Bronchial epithelial cell (primary cell): ENCODE data around the gene MRPS27. TPM values are rescaled to one million over a fixed set of nuclear protein-coding genes. Genes with fewer than 3 reads are reported as not detected.

Source experiments
- DNase-seq: peaks from one replicate; pipeline ENCODE4 v3.0.0-alpha.2; 2010; ENCODE audit warnings: low read depth
- FAIRE-seq: peaks from 2 replicates; lab custom pipeline; 2011; peaks lifted over from hg19 to GRCh38; lab: Jason Lieb, UNC
- H3K27me3 ChIP-seq: 2 replicates; pipeline ENCODE4 v1.5.1; 2011; ENCODE audit warnings: low read length; ENCODE audit not compliant: control insufficient read depth, insufficient read depth
- H3K36me3 ChIP-seq: 2 replicates; pipeline ENCODE4 v1.5.1; 2011; ENCODE audit warnings: low read length; ENCODE audit not compliant: control insufficient read depth, insufficient read depth
- H3K4me3 ChIP-seq: 2 replicates; pipeline ENCODE4 v1.5.1; 2011; ENCODE audit warnings: mild to moderate bottlenecking, low read depth, low read length, control low read depth
- total RNA-seq: library from RNA; depleted of rRNA; stranded (reverse); fragments of >200 nt; gene quantifications from 2 replicates; pipeline ENCODE4 v1.2.1, GENCODE V29; 2014
- TF ChIP-seq, protein P1 (sequence below): IDR thresholded peaks from 2 replicates; pipeline ENCODE4 v1.5.1; 2011; ENCODE audit warnings: mild to moderate bottlenecking, moderate library complexity, low read length, control low read depth, inconsistent platforms; ENCODE audit not compliant: insufficient read depth, severe bottlenecking

MRPS27 gene
- total RNA-seq, 1 donor from 2014 or later = 53.4 TPM

DNA sequence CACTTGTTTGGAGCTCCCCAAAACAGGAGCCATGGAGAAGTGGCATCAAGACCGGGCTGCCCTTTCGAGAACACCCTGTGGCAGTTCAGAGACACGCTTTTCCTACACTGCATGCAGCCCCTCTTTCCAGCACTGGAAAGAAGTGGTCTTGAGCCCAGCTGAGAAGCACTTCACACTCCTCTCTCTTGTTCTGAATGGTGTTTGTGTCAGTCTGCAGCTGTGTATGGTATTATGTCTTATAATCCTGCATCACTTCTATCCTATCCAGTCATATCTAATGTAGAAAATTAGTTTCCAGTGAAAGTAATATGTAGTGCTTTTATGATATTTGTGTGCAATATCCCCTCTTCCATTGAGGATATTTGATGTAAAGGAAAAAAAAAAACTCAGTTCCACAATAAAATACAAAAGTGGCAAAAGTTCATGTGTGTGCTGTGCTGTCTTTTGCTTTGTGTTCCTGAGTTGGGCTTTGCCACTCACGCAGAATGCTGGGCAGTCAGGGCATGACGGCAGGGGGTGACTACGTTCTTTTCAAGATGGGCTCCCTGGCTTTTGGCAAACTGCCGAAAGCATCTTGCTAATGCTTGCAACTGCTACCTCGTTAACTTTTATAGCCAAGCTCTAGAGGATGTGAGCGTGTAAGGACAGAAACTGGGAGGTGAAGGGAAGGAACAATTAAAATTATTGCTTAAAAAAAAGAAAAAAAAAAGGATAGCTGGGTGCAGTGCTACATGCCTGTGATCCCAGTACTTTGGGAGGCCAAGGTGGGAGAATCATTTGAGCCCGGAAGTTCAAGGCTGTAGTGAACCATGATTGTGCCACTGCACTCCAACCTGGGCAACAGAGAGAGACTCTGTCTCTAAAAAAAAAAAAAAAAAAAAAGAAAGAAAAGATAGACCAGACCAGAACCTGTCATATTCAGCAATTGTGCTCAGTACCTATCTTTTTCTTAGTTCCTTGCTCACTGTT lies 110.6 kb downstream of the MRPS27 start:
- Histone ChIP-seq H3K27me3 (no peaks in the 10 kb centered on the region), H3K36me3 (no peaks in the 10 kb centered on the region), H3K4me3 (no peak overlapping the region)
- FAIRE-seq (no peak), DNase-seq (no peak)
- TF ChIP-seq, protein P1, sequence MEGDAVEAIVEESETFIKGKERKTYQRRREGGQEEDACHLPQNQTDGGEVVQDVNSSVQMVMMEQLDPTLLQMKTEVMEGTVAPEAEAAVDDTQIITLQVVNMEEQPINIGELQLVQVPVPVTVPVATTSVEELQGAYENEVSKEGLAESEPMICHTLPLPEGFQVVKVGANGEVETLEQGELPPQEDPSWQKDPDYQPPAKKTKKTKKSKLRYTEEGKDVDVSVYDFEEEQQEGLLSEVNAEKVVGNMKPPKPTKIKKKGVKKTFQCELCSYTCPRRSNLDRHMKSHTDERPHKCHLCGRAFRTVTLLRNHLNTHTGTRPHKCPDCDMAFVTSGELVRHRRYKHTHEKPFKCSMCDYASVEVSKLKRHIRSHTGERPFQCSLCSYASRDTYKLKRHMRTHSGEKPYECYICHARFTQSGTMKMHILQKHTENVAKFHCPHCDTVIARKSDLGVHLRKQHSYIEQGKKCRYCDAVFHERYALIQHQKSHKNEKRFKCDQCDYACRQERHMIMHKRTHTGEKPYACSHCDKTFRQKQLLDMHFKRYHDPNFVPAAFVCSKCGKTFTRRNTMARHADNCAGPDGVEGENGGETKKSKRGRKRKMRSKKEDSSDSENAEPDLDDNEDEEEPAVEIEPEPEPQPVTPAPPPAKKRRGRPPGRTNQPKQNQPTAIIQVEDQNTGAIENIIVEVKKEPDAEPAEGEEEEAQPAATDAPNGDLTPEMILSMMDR = no peak

DNA sequence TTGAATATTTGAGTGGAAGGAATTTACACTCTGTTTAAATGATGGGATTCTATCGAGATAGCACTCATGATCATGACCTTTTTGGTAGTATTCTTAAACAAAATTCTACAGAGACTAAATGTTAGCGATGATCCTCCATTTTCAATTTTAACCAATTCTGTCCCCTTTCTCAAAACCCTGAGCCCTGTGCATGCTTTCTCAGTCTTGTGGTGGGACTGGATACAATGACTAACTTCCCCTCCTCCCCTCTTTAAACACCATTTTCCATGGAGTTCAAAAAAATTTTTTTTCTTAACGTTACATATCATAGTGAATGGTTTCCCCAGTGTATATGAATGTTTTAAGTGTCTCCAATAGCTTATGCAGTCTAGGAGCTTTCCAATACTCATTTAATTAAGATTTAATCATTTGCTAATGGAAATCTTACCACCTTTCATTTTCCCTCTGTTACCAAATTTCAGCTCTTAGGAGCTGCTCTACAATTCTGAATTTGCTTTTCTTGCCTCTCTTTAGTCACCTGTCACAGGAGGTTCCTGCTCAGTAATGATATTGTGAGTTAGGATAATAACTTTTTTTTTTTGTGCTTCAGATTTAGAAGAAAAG lies 111.6 kb downstream of the MRPS27 start:
- Histone ChIP-seq H3K36me3 (no peaks in the 10 kb centered on the region), H3K4me3 (no peak overlapping the region), H3K27me3 (no peaks in the 10 kb centered on the region)
- TF ChIP-seq, protein P1 = no peak
- FAIRE-seq (no peak), DNase-seq (no peak)

DNA sequence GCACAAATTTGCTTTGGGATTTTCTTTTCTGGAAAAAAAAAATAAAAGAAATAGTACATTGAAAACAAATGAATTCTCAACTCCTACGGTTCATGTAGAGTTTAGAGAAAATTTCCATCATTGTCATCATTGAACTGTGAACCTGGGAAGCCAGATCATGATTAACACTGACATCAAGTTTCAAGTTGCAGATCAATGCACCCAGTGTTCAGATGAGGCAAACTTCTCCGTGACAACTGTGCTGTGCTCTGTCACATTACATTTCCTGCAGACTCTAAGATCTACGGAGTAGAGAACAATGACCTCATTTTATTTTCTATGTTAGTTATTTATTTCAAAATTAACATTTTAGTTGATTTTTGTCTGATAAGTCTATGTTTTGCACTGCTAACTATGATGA lies 113.0 kb downstream of the MRPS27 start:
- no peak for DNase-seq
- TF ChIP-seq, protein P1 = no peak
- no peak for FAIRE-seq

DNA sequence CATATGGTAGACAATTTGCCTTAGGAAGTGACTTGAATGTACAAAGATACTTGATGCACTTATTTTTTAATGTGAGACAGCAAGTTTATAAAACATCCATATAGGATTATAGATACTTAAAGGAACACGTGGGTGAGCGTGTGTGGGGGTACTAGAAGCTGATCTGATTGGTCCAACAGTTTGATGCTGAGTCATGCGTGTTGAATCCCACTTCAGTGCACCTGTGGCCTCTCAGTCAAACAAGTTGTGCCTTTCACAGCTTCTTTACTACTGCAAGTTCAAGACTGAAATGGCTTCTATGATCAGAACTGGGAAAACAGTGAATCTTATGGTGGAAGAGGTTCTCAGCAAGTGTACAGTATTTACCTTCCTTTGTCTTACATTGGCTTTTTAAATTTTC lies 113.9 kb downstream of the MRPS27 start:
- FAIRE-seq = no peak
- H3K4me3 ChIP-seq = no peak overlapping the region
- TF ChIP-seq, protein P1 = no peak
- H3K36me3 ChIP-seq = no peaks in the 10 kb centered on the region
- DNase-seq = no peak
- H3K27me3 ChIP-seq = no peaks in the 10 kb centered on the region

More for the DNA sequence above, 113.0 kb downstream of the MRPS27 start:
- no peak overlapping the region for H3K4me3 ChIP-seq
- no peaks in the 10 kb centered on the region for H3K27me3 ChIP-seq
- H3K36me3 ChIP-seq = no peaks in the 10 kb centered on the region

DNA sequence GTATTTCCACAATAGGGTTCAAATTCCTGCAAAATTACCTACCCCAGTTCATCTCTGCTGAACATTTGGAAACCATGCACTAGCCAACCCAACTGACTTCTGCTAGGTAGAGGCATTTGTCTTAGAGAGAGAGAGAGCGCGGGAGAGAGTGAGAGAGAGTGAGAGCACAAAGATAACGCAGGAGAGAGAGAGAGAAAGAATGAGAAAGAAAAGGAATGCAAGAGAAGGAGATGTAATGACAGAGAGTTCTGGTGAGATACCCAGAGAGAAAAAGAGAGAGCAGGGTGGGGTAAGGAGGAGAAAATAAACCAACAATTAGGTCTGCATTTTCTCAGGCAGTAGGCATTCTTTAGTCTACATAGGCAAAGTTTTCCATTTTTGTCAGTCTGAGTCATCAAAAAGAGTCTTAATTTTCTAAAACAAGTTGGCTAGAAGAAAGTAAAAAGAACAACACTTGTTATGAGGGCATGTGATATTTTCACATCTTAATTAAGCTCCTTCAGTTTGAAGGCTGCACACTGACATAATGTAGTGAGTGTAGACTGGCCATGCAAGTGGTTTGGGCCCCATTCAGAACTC lies 114.5 kb downstream of the MRPS27 start:
- Histone ChIP-seq H3K27me3 (no peaks in the 10 kb centered on the region), H3K4me3 (no peak overlapping the region), H3K36me3 (no peaks in the 10 kb centered on the region)
- DNase-seq = no peak
- TF ChIP-seq, protein P1 = no peak
- FAIRE-seq = no peak
